CD4-positive, CD25-positive, alpha-beta regulatory T cell (primary cell): ENCODE measurements around the gene SGPP2. TPM values are rescaled to one million over a fixed set of nuclear protein-coding genes. Genes with fewer than 3 reads are reported as not detected.

Experiments
- ATAC-seq, 2 donors: fragments of 150-1000 bp; cut with Tn5 transposase; one replicate each; pipeline ENCODE4 v1.10.0; 2021; ENCODE audit warnings: low read depth in 2 of 2, moderate number of reproducible peaks in 2 of 2, moderate library complexity in 1 of 2
- DNase-seq, 3 donors: peaks; one replicate each; pipeline versions ENCODE4 v3.0.0 to v3.0.0-alpha.2; 2012 to 2022; ENCODE audit warnings: mixed read lengths in 1 of 3
- H3K27ac ChIP-seq: one replicate; pipeline ENCODE4 v1.7.0; 2013; ENCODE audit warnings: mild to moderate bottlenecking, low read length; ENCODE audit not compliant: insufficient read depth, poor library complexity, severe bottlenecking
- H3K27me3 ChIP-seq: one replicate; pipeline ENCODE4 v1.7.0; 2013; ENCODE audit warnings: low read length; ENCODE audit not compliant: control insufficient read depth, insufficient read depth
- H3K36me3 ChIP-seq: one replicate; pipeline ENCODE4 v1.7.0; 2013; ENCODE audit warnings: mild to moderate bottlenecking, low read length, moderate library complexity; ENCODE audit not compliant: control insufficient read depth, insufficient read depth
- H3K4me1 ChIP-seq: 2 replicates; pipeline ENCODE4 v1.7.0; 2013; ENCODE audit warnings: mild to moderate bottlenecking, low read length; ENCODE audit not compliant: insufficient read depth, control insufficient read depth, poor library complexity, severe bottlenecking
- H3K4me3 ChIP-seq: one replicate; pipeline ENCODE4 v1.7.0; 2013; ENCODE audit warnings: low read depth, mild to moderate bottlenecking, low read length, moderate library complexity
- H3K9me3 ChIP-seq, 2 experiments: 1 replicate in 1 of 2; 2 replicates in 1 of 2; pipeline ENCODE4 v1.7.0; 2013; ENCODE audit warnings: low read length in 2 of 2, mild to moderate bottlenecking in 1 of 2, moderate library complexity in 1 of 2; ENCODE audit not compliant: control insufficient read depth in 2 of 2
- H3K27ac Mint-ChIP-seq, 3 donors: one replicate each; pipeline ENCODE4 v1.8.0; 2020 to 2022; ENCODE audit warnings: mild to moderate bottlenecking in 3 of 3, mixed read lengths in 3 of 3, moderate library complexity in 2 of 3
- H3K27me3 Mint-ChIP-seq: one replicate; pipeline ENCODE4 v1.8.0; 2022; ENCODE audit warnings: mild to moderate bottlenecking, mixed read lengths
- H3K36me3 Mint-ChIP-seq: one replicate; pipeline ENCODE4 v1.8.0; 2020; ENCODE audit warnings: mixed read lengths
- H3K4me1 Mint-ChIP-seq, 4 donors: one replicate each; pipeline ENCODE4 v1.8.0; 2020 to 2022; ENCODE audit warnings: mixed read lengths in 4 of 4, mild to moderate bottlenecking in 1 of 4
- H3K4me3 Mint-ChIP-seq, 4 donors: one replicate each; pipeline ENCODE4 v1.8.0; 2020 to 2022; ENCODE audit warnings: mild to moderate bottlenecking in 4 of 4, mixed read lengths in 4 of 4, moderate library complexity in 3 of 4
- H3K9me3 Mint-ChIP-seq, 7 donors: one replicate each; pipeline ENCODE4 v1.8.0; 2020 to 2022; ENCODE audit warnings: mixed read lengths in 7 of 7, mild to moderate bottlenecking in 3 of 7, moderate library complexity in 2 of 7
- polyA plus RNA-seq, 4 donors: library from polyadenylated mRNA; unstranded; fragments of 300-500 nt; fragmentation: Illumina TruSeq; gene quantifications; one replicate each; pipeline ENCODE4 v1.2.3, GENCODE V29; 2021
- total RNA-seq: library from RNA; stranded (reverse); gene quantifications from one replicate; pipeline ENCODE4 v1.2.3, GENCODE V29; 2022

SGPP2 gene
- total and polyA plus RNA-seq, 5 donors from 2014 or later: 2.7 to 8.3 (median 4.9) TPM

DNA sequence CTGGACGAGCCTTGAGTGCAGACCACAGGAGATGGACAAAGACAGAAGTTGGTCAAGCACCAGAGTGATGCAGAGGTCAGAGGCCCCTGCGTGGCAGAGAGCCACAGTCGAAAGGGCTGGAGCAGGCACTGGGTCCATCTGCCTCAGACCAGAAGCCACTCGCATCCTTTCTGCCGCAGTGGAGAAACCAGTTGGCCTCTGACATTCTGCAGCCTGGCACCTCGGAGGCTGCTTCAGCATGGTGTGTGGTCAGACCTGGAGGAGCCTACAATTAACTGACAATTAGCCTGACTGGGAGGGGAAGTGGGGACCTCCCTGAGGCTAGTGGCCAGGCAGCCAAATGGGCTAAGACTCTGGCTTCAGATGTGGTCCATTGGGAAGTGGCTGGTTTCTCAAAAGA, 111.1 kb downstream of the SGPP2 start:
- H3K27me3 Mint-ChIP-seq: no peaks in the 10 kb centered on the region
- no peak overlapping the region for H3K27ac ChIP-seq
- no peaks in the 10 kb centered on the region for H3K27me3 ChIP-seq
- no peaks in the 10 kb centered on the region for H3K9me3 ChIP-seq
- H3K4me3 ChIP-seq: no peak overlapping the region
- DNase-seq (no peak), ATAC-seq (no peak)
- H3K36me3 ChIP-seq: no peaks in the 10 kb centered on the region
- no peak overlapping the region for H3K4me3 Mint-ChIP-seq
- H3K4me1 ChIP-seq: no peaks in the 10 kb centered on the region
- H3K4me1 Mint-ChIP-seq: peaks cover 0 to 7% (median 3%) of the 10 kb centered on the region in 4 donors
- no peak overlapping the region for H3K27ac Mint-ChIP-seq
- no peaks in the 10 kb centered on the region for H3K36me3 Mint-ChIP-seq
- H3K9me3 Mint-ChIP-seq: peaks cover 0 to 1% (median 0%) of the 10 kb centered on the region in 7 donors

DNA sequence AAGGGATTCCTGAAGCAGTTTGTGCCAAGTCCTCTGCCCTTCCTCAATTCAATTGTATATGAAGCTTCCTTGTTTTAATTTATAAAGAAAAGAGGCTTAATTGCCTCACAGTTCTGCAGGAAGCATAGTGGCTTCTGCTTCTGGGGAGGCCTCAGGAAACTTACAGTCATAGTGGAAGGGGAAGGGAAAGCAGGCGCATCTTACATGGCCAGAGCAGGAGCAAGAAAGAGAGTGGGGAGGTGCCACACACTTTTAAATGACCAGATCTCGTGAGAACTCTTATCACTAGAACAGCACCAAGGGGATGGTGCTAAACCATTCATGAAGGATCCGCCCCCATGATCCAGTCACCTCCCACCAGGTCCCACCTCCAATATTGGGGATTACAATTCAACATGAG, 114.2 kb downstream of the SGPP2 start:
- peaks cover 0 to 7% (median 0%) of the 10 kb centered on the region in 4 donors for H3K4me1 Mint-ChIP-seq
- Histone ChIP-seq H3K9me3 (no peaks in the 10 kb centered on the region), H3K4me3 (no peak overlapping the region), H3K27me3 (no peaks in the 10 kb centered on the region), H3K27ac (no peak overlapping the region), H3K36me3 (no peaks in the 10 kb centered on the region), H3K4me1 (no peaks in the 10 kb centered on the region)
- DNase-seq: no peak
- no peak for ATAC-seq
- no peaks in the 10 kb centered on the region for H3K27me3 Mint-ChIP-seq
- no peak overlapping the region for H3K4me3 Mint-ChIP-seq
- H3K27ac Mint-ChIP-seq: peak overlapping the region in 1 of 3 donors; percentile 15
- H3K9me3 Mint-ChIP-seq: peaks cover 0 to 1% (median 0%) of the 10 kb centered on the region in 7 donors
- H3K36me3 Mint-ChIP-seq: no peaks in the 10 kb centered on the region

DNA sequence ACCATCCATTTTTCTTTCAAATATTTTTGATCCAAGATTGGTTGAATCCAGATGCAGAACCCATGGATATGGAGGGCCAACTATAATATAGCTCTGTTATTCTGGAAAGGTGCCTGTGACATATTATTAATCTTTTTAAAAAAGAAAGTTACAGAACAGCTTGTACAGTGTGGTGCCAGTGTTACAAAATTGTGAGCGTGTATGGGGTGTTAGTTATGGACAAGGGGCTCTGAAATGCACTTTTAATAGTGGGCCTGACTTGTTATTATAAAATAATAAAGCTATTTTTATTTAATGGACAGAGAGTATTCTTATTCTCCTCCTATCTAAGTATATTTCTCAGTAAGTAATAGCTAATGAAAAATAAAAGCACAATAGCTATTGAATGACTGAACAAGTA, 120.3 kb downstream of the SGPP2 start:
- no peak overlapping the region for H3K27ac ChIP-seq
- H3K9me3 ChIP-seq: no peaks in the 10 kb centered on the region
- H3K27me3 ChIP-seq: no peaks in the 10 kb centered on the region
- no peak for ATAC-seq
- Mint-ChIP-seq H3K9me3 (no peaks in the 10 kb centered on the region), H3K4me1 (no peaks in the 10 kb centered on the region), H3K27me3 (no peaks in the 10 kb centered on the region), H3K4me3 (no peak overlapping the region), H3K36me3 (no peaks in the 10 kb centered on the region), H3K27ac (no peak overlapping the region)
- H3K4me3 ChIP-seq: no peak overlapping the region
- no peak for DNase-seq
- H3K4me1 ChIP-seq: no peaks in the 10 kb centered on the region
- H3K36me3 ChIP-seq: no peaks in the 10 kb centered on the region

DNA sequence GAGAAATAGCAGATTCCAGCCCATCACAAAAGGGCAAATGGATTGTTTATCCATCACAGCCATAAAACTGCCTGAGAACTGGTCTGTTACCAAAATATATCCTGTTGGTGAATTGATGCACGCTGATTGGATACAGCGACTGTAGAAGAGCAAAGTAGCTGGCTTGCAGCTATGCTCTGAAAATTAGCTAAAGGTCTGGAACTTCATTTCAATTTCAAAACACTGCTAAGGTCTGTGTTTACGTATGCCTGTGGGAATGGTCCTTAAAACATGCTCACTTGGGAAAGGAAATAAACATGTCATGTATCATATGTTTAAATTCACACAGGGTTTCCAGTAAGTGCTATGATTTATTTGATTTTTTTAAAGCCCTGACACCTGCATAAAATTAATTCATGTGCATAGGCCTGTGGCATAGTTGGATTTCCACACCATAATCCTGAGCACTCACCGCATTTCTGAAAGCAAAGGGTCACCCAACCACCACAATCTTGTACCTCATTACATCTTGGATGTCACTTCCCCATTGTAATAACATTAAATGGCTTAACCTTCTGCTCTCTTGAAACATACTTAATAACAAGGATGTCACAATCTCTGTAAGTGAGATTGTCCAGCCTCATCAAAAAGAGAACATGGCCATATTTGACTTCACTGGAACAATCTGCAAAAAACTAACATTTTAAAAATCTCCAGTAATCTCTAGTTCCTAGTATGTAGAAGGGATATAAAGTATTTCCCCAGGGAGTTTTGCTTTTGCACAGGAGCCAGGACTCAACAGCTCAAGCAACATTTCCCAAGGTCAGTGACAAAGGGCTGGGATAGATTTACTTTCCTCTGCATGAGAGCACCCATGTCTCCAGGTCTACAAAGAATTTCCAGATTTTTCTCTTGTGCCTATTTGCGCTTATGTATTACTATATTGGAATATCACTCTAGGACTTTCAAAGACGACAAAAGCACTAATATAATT, 121.8 kb downstream of the SGPP2 start:
- no peaks in the 10 kb centered on the region for H3K36me3 Mint-ChIP-seq

DNA sequence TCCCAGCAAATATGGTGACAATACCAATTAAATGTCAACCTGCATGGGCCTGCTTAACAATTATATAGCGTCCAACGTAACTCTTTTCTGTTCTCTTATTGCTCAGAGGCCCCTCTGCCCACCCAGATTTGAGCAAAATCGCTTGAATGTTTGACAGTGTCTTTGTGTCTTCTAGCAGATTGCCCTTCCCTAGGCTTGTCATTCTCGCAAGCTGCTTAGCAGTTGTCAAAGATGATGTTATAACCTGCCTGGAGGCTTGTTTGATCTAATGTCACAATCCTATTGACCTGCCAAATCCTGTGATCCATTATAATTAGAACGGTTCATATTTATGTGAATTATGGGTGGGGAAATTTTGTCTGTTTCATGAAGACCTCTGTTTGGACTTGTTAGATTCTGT, 122.7 kb downstream of the SGPP2 start:
- no peak overlapping the region for H3K4me3 Mint-ChIP-seq
- ATAC-seq (no peak), DNase-seq (no peak)
- H3K4me3 ChIP-seq: no peak overlapping the region
- peaks cover 4% of the 10 kb centered on the region for H3K27me3 Mint-ChIP-seq
- no peaks in the 10 kb centered on the region for H3K4me1 Mint-ChIP-seq
- no peaks in the 10 kb centered on the region for H3K36me3 Mint-ChIP-seq
- no peaks in the 10 kb centered on the region for H3K4me1 ChIP-seq
- no peaks in the 10 kb centered on the region for H3K36me3 ChIP-seq
- no peak overlapping the region for H3K27ac ChIP-seq
- H3K27me3 ChIP-seq: no peaks in the 10 kb centered on the region
- H3K9me3 ChIP-seq: no peaks in the 10 kb centered on the region
- H3K27ac Mint-ChIP-seq: no peak overlapping the region
- H3K9me3 Mint-ChIP-seq: no peaks in the 10 kb centered on the region

More for the DNA sequence above, 121.8 kb downstream of the SGPP2 start:
- no peaks in the 10 kb centered on the region for H3K9me3 ChIP-seq
- no peak overlapping the region for H3K4me3 ChIP-seq
- no peaks in the 10 kb centered on the region for H3K4me1 Mint-ChIP-seq
- H3K9me3 Mint-ChIP-seq: no peaks in the 10 kb centered on the region
- no peak overlapping the region for H3K27ac ChIP-seq
- ATAC-seq (no peak), DNase-seq (no peak)
- H3K36me3 ChIP-seq: no peaks in the 10 kb centered on the region
- no peak overlapping the region for H3K4me3 Mint-ChIP-seq
- no peaks in the 10 kb centered on the region for H3K27me3 ChIP-seq
- no peaks in the 10 kb centered on the region for H3K27me3 Mint-ChIP-seq
- no peak overlapping the region for H3K27ac Mint-ChIP-seq
- H3K4me1 ChIP-seq: no peaks in the 10 kb centered on the region

DNA sequence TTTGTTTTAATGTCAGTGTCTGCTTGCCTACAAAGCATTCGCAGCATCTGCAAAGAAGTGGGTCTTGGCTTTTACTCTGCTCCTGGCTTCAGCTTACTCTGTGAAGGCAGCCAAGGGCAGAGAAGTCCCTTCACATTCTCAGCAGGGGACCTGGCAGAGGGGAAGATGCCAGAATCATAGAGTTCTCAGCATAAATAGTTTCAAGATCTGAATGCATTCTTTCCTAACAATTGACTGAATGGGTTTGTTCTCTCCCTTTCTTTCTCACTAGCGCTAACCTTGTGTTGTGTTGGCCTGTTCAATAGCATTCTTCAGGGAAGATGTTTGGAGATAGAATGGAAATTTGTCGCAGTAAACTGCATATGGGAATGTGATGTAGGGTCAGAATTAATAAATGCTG, 124.6 kb downstream of the SGPP2 start:
- Histone ChIP-seq H3K4me3 (no peak overlapping the region), H3K4me1 (no peaks in the 10 kb centered on the region), H3K9me3 (no peaks in the 10 kb centered on the region), H3K27ac (no peak overlapping the region), H3K27me3 (no peaks in the 10 kb centered on the region), H3K36me3 (no peaks in the 10 kb centered on the region)
- no peak overlapping the region for H3K4me3 Mint-ChIP-seq
- H3K9me3 Mint-ChIP-seq: no peaks in the 10 kb centered on the region
- H3K27ac Mint-ChIP-seq: no peak overlapping the region
- no peak for ATAC-seq
- H3K4me1 Mint-ChIP-seq: no peaks in the 10 kb centered on the region
- no peak for DNase-seq
- peaks cover 4% of the 10 kb centered on the region for H3K27me3 Mint-ChIP-seq
- no peaks in the 10 kb centered on the region for H3K36me3 Mint-ChIP-seq

DNA sequence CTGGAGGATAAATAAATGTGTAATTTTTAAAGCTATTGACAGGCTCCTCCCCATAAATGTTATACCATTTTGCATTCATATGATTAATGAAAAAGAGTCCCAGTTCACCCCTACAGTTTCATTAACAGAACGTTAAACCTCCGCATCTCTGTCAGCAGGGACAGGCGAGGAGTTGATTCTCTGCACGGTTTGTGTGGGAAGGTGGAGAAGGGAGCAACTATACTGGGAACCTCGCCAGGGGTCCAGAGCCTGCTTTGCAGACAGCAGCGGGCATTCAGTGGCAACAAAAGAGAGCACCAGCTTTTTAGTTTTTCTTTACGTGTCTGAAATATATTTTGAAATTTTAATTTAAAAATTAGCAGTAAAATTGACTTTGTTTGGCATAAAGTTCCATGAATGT, 130.2 kb downstream of the SGPP2 start:
- Histone ChIP-seq H3K9me3 (no peaks in the 10 kb centered on the region), H3K27ac (no peak overlapping the region), H3K27me3 (no peaks in the 10 kb centered on the region), H3K4me3 (no peak overlapping the region), H3K36me3 (no peaks in the 10 kb centered on the region), H3K4me1 (no peaks in the 10 kb centered on the region)
- no peak for ATAC-seq
- H3K27ac Mint-ChIP-seq: no peak overlapping the region
- no peak overlapping the region for H3K4me3 Mint-ChIP-seq
- peaks cover 0 to 2% (median 0%) of the 10 kb centered on the region in 7 donors for H3K9me3 Mint-ChIP-seq
- peaks cover 0 to 4% (median 0%) of the 10 kb centered on the region in 4 donors for H3K4me1 Mint-ChIP-seq
- DNase-seq: no peak
- H3K36me3 Mint-ChIP-seq: no peaks in the 10 kb centered on the region
- H3K27me3 Mint-ChIP-seq: peaks cover 4% of the 10 kb centered on the region

DNA sequence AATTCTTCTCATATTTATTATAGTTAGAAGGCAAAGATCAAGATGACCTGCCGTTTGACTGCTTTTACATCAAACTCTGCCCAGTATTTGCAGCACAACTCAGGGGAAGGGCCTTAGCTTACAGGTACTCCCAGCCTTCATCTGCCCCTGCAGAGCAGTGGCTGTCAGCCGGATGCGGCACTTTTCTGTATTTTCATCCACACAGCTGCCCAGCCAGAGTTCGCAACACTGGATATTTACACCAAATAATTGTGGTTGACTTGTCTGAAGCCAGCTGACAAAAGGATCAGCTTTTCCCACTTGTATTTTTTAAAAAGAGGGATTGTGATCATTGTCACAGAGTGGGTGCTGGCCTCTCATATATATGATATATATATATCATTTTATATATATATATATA, 136.8 kb downstream of the SGPP2 start:
- peaks cover 0 to 1% (median 0%) of the 10 kb centered on the region in 7 donors for H3K9me3 Mint-ChIP-seq
- peaks cover 11% of the 10 kb centered on the region for H3K36me3 Mint-ChIP-seq
- DNase-seq: no peak
- Histone ChIP-seq H3K4me3 (no peak overlapping the region), H3K4me1 (no peaks in the 10 kb centered on the region), H3K9me3 (no peaks in the 10 kb centered on the region), H3K27me3 (no peaks in the 10 kb centered on the region), H3K27ac (no peak overlapping the region), H3K36me3 (no peaks in the 10 kb centered on the region)
- peaks cover 0 to 6% (median 2%) of the 10 kb centered on the region in 4 donors for H3K4me1 Mint-ChIP-seq
- no peaks in the 10 kb centered on the region for H3K27me3 Mint-ChIP-seq
- ATAC-seq: no peak
- no peak overlapping the region for H3K27ac Mint-ChIP-seq
- no peak overlapping the region for H3K4me3 Mint-ChIP-seq
